IPS DF 4.7 (cell line): ENCODE measurements around the gene PFKFB3.
"Not testable (repeated sequence)": the region's sequence is repeated elsewhere in the genome, so short reads cannot be mapped to it uniquely, and the experiment has no call there.

ENCODE experiments used
- DNase-seq: peaks from one replicate; pipeline ENCODE4 v3.0.0-alpha.2; 2013; ENCODE audit warnings: low spot score; ENCODE audit errors: extremely low read depth

The PFKFB3 gene

DNA sequence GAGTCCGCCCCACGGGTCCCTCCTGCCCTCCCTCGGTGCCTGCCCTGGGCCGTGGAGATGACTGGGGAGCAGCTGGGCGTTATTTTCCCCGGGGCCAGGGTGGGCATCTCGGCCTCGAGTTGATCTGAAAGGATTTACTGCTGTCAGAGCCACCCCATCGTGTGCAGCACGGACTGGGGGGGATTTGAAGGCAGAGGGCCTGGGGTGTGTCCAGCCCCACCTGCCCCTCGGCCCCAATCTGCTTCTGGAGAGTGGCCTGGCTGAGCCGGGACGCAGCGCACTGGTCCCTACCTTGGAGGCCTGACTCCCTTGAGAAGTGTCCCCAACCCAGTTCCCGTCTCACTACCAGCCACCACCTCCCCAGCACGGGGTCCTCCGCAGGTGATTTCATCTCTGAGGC, 24.2 kb upstream of the PFKFB3 start:
- no peak for DNase-seq

DNA sequence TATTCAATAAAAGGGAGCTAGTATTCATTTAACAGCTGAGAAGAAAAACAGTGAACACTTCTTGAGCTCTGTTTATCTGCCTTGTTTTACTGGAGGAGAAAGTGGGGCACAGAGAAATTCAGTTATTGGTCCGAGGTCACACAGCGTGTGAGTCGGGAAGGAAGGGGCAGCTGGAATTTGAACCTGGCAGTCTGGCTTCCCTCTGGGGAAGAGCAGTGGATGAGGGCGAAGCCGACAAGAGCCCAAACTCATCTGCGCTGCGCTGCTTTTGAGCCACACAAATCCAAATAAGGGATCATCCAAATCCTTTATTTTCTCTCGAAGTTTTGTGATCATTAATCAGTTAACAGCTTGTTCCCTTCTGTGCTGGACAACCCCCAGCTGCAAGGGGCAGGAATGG, 23.7 kb upstream of the PFKFB3 start:
- DNase-seq: no peak

DNA sequence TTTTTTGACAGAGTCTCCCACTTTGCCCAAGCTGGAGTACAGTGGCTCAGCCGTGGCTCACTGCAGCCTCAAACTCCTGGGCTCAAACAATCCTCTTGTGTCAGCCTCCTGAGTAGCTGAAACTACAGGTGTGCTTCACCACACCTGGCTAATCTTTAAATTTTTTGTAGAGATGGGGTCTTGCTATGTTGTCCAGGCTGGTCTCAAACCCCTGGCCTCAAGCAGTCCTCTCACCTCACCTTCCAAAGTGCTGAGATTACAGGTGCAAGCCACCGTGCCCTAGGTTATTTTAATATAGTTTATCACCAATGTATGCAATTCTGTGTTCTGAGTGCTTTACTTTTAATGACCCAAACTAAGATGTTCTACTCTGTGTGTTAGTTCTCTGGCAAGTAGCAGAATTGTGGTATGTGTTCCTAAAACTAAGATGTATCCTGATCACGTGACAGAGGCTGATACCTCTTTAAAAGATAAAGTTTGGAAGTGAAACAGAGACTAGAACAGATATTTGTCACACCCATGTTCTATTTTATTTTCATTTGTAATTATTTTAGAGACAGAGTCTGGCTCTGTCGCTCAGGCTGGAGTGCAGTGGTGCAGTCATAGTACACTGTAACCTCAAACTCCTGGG, 22.1 kb upstream of the PFKFB3 start:
- DNase-seq: no peak

DNA sequence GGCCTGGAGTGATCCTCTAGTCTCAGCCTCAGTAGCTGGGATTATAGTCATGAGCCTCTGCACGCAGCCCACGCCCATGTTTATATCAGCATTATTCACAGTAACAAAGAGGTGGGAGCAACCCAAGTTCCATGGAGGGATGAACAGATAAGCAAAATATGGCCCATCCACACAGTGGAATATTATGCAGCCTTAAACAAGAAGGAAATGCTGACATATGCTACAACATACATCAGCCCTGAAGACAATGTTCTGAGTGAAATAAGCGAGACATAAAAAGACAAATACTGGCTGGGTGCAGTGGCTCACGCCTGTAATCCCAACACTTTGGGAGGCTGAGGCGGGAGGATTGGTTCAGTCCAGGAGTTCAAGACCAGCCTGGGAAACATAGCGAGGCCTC, 21.5 kb upstream of the PFKFB3 start:
- no peak for DNase-seq

DNA sequence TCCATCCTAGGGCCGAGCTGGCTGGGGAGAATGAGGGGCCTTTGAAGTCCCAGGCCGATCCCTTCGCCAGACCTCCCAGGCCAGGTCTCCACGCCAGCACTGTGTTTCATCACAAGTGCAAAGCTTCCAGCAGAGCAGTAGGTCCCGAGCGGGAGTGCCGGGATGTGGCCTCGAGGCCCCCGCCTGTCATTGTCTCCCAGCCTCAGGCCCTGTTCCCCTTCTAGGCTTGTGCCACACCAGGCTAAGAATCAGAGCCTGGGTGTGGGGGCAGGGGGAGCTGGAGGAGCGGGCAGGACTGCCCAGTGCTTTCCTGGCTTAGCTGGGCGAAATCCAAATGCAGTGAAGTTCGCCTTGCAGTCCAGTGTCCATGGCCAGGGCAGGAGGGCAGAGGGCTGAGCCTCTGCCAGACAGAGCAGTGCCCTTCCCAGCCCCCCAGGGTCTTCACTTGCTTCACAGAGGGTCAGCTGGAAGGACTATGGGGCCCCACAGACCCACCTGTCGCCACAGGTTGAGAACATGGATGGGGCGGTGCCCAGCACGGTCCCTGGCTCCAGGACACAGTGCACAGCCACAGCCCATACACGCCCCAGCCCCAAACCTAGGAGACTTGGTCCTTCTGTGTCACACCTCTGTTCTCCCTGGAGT, 20.2 kb upstream of the PFKFB3 start:
- DNase-seq: no peak

DNA sequence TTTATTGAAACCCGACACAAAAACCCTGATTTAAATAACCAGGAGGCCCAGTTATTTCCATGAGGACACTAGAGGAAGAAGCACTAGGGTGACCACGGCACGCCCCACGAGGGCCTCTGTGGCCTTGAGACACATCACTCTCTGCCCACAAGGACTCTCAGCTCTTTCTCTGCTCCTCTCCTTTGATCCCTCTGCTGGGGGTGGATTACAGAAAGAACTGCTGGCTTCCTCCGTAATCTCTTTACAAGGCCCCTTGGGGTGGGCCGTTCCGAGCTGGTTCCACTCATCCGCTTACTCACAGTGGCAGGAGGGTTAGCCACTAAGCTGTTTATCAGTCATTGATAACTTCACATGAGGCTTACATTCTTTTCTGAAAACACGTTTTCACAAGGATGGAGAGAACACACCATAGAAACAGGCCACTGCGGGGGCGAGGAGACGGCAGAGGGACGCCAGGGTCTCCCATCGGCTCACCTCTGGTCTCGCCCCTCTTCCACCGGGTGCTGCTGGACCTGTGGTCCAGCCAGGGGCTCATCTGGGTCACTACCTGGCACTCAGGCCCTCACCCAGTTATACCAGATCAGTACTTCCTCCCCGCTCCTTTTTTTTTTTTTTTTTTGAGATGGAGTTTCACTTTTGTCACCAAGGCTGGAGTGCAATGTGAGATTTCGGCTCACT, 17.6 kb upstream of the PFKFB3 start:
- DNase-seq: no peak

DNA sequence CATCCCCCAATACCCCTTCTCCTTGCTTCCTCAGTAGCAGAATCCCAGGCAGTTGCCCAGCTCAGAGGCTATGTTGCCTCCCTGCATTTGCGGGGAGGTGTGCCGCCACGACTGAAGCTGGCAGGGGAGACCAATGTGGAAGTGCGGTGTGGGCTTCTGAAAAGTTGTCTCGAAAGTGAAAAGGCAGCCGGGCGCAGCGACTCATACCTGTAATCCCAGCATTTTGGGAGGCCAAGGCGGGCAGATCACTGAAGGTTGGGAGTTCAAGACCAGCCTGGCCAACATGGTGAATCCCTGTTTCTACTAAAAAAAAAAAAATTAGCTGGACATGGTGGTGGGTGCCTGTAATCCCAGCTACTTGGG, 15.9 kb upstream of the PFKFB3 start:
- DNase-seq: no peak

DNA sequence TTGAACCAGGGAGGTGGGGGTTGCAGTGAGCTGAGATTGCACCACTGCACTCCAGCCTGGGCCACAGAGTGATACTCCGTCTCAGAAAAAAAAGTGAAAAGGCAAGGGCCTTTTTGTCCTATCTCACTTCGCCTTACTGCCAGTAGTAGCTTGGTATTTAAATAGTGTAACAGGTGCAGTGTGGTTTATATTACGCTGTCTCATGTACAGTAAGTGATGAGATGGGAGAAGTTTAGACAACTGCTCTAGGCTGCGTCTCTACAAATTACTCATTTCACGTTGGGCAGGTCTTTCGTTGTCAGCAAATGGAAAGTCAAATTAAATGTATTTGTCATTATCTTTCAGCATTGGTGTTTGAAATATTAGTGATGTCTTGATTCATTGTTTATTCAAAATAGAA, 15.5 kb upstream of the PFKFB3 start:
- DNase-seq: no peak

DNA sequence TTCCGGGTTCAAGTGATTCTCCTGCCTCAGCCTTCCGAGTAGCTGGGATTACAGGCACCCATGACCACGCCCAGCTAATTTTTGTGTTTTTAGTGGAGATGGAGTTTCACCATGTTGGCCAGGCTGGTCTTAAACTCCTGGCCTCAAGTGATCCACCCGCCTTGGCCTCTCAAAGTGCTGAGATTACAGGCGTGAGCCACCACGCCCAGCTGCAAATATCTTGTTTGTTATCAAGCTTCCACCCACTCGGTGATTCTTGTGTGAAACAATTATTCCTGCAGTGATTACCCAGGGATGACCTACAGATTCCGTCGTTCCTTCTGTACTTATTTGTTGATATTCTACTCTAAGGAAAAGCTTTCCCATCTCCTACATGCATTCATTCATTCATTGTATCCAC, 12.7 kb upstream of the PFKFB3 start:
- not testable (repeated sequence) for DNase-seq

DNA sequence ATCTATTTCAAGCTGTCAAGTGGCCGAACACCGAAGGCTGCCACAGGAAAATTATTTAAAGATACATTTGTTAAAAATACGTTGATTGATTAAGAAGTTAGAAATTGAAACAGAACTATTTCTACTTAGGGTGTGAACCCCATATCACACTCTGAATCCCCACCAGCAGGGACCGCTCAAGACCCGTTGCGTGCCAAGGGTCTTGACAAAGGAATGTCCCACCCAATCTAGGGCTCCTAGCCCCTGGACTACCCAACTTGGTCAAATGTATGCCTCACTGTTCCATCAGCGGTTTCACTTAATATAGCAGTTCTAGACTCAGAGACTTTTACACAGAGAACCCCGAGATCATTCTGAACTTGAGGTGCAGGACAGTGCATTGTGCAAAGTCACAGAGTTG, 11.6 kb upstream of the PFKFB3 start:
- no peak for DNase-seq

DNA sequence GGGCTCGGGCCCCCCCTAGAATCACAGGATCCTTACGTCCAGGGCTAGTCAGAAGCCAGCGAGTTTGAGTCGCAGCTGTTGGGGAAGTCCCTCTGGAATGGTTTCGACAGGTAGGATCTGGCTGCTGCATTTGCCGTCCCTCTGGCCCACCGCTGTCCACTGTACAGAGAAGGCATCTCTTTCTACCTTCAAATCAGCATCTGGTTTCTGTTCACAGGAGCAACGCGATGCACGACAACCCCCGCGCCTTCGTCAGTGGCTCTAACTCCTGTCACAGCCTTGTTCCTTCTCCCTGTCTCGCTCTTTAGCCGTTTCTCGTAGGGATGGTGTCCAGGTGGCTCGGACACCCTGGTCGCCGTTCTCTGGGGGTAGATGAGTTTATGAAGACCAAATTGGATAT, 11.2 kb upstream of the PFKFB3 start:
- DNase-seq: no peak

DNA sequence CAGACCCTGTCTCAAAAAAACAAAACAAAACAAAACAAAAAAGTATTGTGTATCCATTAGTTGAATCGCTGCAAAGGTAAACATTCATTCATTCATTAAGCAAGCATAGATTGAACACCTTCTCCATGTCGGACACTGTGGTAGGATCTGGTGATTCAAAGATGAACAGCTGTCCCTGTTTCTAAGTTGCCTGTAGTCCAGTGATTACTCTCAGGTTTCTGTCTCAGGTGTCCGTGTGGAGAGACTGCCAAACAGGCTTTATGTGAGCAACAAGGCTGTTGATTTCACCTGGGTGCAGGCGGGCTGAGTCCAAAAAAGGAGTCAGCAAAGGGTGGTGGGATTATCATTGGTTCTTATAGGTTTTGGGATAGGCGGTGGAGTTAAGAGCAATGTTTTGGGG, 9.4 kb upstream of the PFKFB3 start:
- DNase-seq: not testable (repeated sequence)

DNA sequence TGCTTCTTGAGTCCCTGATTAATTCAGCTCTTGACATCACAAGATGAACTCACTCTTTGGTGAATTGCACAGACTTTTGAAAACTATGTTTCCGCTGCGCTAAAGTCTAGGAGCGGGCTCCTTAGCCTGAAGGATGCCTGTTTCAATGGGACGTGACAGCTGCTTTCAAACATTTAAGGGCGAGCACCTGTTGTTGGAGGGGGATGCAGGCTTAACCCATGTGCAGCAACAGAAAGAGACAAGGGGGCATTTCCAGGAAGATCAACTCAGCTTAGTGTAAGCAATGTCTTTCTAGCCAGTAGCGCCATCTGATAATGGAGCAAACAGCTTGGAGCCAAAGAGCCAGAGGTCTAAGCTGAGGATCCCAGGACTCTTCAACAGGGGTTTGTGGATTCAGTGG, 8.4 kb upstream of the PFKFB3 start:
- DNase-seq: no peak

DNA sequence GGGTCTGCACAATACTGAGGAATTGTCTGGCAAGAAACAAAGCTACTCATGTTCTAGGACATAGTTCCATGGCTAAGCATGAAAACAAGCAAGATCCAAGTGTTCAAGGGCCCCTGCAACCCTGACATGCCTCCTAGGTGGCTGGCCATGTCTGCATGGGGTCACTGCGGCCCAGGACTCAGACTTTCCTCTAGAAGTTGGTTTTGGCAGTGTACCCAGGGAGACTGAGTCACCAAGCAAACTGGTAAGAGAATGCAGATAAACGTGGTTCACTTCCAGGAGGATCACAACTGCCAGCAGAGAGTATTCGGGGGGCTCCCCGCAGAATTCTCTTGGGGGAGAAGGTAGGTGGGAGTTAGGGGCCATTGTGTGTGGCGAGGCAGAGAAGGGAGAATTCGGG, 7.4 kb upstream of the PFKFB3 start:
- no peak for DNase-seq

DNA sequence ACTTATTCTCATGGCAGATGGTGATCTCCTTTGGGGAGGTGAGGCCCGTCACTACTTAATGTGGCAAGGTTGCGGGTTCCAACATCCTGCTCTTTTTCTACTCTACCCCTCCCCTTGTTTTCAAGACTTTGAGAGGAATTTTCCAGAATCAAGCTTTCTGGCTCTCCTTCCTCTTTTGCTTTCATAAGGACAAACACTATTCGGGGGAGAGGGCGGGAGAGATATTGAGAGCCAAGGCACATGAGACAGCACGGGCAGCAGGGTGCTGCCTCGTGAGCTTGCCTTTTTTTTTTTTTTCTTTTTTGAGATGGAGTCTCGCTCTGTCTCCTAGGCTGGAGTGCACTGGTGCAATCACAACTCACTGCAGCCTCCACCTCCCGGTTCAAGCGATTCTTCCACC, 6.9 kb upstream of the PFKFB3 start:
- DNase-seq: no peak

DNA sequence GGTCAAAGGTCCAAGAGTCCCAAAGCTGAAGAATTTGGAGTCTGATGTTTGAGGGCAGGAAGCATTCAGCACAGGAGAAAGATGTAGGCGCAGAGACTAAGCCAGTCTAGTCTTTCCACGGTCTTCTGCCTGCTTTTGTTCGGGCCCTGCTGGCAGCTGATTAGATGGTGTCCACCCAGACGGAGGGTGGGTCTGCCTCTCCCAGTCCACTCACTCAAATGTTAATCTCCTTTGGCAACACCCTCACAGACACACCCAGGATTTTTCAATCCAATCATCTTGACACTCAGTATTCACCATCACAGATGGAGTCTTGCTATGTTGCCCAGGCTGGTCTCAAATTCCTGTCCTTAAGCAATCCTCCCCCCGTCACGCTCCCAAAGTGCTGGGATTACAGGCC, 6.2 kb upstream of the PFKFB3 start:
- DNase-seq: not testable (repeated sequence)

DNA sequence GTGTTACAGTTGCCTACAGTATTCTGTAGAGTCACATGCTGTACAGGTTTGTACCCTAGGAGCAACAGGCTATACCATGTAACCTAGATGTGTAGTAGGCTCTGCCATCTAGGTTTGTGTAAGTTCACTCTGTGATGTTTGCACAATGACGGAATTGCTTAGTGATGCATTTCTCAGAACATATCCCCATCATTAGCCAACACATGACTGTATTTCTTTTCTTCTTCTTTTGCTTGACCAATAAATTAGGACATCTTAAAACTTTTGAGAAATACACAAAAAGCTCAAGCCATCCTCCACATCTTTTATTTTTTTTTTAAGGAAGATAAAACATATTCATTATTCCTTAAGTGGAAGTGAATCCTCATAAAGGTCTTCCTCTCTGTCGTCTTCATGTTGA, 5.4 kb upstream of the PFKFB3 start:
- DNase-seq: no peak

DNA sequence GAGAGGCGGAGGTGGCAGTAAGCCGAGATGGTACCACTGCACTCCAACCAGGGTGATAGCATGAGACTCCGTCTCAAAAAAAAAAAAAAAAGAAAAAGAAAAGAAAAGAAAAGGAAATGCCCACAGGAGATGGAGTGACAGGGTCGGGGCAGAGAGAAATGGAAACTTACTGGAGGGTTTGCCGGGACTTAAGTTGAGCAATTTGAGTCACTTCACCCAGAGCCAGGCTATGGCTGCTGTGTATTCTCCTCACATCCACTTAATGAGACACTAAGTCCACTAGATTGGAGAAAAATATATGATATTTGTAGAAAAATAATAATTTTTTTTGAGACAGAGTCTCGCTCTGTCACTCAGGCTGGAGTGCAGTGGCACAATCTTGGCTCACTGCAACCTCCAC, 4.6 kb upstream of the PFKFB3 start:
- DNase-seq: no peak

DNA sequence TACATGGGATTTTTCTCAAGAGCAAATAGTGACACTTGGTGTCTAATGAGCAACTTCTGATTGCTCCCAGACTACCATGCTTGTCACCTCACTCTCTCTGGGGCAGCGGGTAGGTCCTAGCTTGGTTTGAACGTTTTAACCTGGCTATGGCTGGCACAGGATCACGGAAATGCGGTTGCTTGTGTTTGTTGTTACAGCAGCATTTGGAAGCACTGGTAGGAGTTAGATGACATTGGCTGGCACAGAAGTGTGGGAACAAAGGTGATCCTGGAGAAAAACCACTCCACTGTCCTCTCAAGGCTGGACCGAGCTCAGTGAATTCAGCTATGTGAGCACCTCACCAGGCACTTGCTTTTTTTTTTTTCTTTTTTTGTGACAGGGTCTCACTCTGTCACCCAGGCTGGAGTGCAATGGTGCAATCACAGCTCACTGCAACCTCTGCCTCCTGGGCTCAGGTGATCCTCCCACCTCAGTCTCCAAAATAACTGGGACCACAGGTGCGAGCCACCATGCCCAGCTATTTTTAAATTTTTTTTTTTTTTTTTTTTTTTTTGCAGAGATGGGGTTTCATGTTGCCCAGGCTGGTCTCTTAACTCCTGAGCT, 3.5 kb upstream of the PFKFB3 start:
- DNase-seq: no peak

DNA sequence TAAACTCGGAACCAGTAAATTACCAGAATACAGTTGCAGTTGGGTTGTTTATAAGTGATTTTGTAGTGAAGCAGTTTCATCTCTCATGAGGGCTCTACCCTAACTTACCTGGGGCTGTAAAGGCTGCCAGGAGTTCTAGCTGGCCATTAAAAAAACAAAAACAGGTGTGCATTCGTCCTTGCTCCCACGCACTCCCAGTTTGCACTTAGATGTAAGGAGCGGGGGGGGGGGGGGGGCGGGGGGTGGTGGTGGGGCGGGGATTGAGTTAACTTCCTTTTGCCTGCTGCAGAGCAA, 2.3 kb upstream of the PFKFB3 start:
- DNase-seq: no peak

DNA sequence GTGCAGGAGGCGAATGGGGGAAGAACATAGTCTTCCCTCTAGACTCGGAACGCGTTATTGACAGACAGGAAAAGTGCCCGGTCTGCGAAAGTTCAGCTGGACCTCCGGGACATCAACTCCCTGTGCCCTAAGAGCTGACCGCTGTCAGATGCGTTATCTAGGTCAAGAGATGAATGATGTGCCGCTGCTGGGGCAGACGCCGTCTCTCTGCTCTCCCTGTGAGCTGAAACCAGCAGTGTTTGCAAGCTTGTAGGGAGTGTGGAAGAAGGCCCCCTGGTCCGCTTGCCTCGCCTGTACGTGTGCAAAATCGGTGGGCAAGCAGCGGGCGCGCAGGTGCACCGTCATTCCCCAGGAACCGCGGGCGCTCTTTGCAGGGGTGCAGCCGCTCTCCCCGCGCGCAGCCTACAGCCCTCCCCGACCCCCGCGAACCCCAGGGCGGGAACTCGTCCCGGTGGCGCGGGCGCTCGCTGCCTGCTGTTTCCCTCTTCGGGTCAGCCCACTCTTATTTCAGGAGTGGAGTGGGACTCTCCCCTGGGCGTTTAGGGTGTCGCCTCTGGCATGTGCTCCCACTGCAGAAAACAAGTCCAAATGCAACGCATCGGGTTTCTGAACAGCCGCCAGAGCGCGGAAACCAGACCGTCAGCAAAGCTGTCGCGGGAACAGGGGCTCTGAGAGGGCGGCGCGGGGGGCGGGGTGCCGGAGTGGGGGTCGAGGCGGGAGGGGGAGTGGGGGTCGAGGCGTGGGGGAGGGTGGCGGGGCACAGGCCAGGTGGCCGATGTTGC, 1.8 kb upstream of the PFKFB3 start:
- DNase-seq: no peak

DNA sequence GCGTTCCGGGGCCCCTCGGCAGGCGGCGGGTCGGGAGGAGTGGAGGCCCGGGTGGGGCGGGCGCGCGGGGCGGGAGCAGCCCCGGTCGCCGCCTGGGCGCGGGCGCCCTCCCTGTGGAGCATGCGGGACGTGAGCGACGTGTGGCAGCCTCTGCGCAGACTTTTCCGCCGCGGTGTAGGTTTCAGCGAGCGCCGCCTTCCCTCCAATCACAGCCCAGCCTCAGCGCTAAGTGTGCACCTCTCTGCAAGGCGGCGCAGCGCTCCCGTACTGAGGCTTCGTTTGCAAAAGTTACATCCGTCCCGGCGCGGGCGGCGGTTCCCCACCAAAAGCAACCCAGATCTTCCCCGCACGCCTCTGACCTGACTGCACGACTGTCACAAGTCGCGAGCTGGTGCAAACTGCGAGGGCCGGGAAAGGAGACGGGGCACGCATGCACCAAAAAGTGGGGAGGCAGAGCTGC, 1.2 kb upstream of the PFKFB3 start:
- DNase-seq: no peak
